Choroid plexus epithelial cell (primary cell): ENCODE results near the gene OPA3.

Experiments
- DNase-seq: peaks from one replicate; pipeline ENCODE4 v3.0.0-alpha.2; 2010; ENCODE audit warnings: low read depth
- H3K4me3 ChIP-seq: 2 replicates; pipeline ENCODE4 v1.5.1; 2011; ENCODE audit warnings: low read depth, mild to moderate bottlenecking, control low read depth, low read length, moderate library complexity
- CTCF ChIP-seq: conservative IDR thresholded peaks from 2 replicates; pipeline ENCODE4 v1.5.1; 2011; ENCODE audit warnings: low read depth, mild to moderate bottlenecking, control low read depth, inconsistent platforms, low read length, moderate library complexity

The OPA3 gene

GRCh38 chr19:45568732-45569131 lies 15.9 kb downstream of the OPA3 start:
- DNase-seq, result peak; percentile 73
- no peak overlapping the region for H3K4me3 ChIP-seq
- TF ChIP-seq CTCF, result no peak

- no peak overlapping the region for H3K4me3 ChIP-seq
- no peak for TF ChIP-seq CTCF
- no peak for DNase-seq
These were observed 17.0 kb downstream of the OPA3 start for GRCh38 chr19:45567609-45568008.

GRCh38 chr19:45564131-45564780 lies 20.3 kb downstream of the OPA3 start:
- no peak overlapping the region for H3K4me3 ChIP-seq
- no peak for DNase-seq
- TF ChIP-seq CTCF, result no peak

GRCh38 chr19:45560686-45561085 lies 23.9 kb downstream of the OPA3 start:
- H3K4me3 ChIP-seq, result no peak overlapping the region
- no peak for TF ChIP-seq CTCF
- DNase-seq, result no peak

DNA sequence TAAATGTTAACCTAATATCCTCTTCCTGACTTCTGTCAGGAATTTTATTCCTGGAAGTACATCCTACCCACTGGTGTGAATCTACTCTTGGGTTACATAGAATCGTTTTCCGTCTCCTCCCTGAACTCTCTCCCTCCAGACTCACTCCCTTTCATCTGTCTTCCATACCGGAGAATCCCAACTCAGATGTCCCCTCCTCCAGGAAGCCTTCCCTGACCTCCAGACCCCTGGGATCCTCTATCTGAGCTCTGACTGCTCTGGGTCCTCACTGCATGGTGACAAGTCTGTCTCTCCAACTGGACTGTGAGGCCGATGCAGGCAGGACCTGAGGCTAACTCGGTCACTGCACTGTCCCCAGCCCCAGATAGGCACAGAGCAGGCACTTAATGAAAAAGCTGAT lies 24.6 kb downstream of the OPA3 start:
- no peak overlapping the region for H3K4me3 ChIP-seq
- TF ChIP-seq CTCF, result no peak

GRCh38 chr19:45558399-45558878 lies 26.2 kb downstream of the OPA3 start:
- H3K4me3 ChIP-seq, result no peak overlapping the region
- TF ChIP-seq CTCF, result peak; percentile 90
- peak; percentile 74 for DNase-seq

More for the DNA sequence above, 24.6 kb downstream of the OPA3 start:
- DNase-seq, result no peak

- DNase-seq, result no peak
- no peak for TF ChIP-seq CTCF
- no peak overlapping the region for H3K4me3 ChIP-seq
These were observed 27.8 kb downstream of the OPA3 start for GRCh38 chr19:45556835-45557234.
